OCI-LY3 (cell line): ENCODE results near the gene GPR176.

Experiments
- EZH2phosphoT487 ChIP-seq: fragments of 200-600 bp; shearing (Covaris generic); IDR thresholded peaks from 2 replicates; pipeline ENCODE4 v1.6.1; 2018; ENCODE audit warnings: antibody characterized with exemption, mixed run types, low read depth
- TF ChIP-seq, protein P1 (sequence below): fragments of 200-600, 300-600 bp; sonication (generic); IDR thresholded peaks from 2 replicates; pipeline ENCODE4 v1.5.1; 2014; ENCODE audit warnings: antibody characterized with exemption, low read length, low read depth

GRCh38 chr15:39918688-39919385, 1.2 kb downstream of the GPR176 start:
- TF ChIP-seq, protein P1, sequence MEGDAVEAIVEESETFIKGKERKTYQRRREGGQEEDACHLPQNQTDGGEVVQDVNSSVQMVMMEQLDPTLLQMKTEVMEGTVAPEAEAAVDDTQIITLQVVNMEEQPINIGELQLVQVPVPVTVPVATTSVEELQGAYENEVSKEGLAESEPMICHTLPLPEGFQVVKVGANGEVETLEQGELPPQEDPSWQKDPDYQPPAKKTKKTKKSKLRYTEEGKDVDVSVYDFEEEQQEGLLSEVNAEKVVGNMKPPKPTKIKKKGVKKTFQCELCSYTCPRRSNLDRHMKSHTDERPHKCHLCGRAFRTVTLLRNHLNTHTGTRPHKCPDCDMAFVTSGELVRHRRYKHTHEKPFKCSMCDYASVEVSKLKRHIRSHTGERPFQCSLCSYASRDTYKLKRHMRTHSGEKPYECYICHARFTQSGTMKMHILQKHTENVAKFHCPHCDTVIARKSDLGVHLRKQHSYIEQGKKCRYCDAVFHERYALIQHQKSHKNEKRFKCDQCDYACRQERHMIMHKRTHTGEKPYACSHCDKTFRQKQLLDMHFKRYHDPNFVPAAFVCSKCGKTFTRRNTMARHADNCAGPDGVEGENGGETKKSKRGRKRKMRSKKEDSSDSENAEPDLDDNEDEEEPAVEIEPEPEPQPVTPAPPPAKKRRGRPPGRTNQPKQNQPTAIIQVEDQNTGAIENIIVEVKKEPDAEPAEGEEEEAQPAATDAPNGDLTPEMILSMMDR: no peak
- no peak for TF ChIP-seq EZH2phosphoT487
